G401 (cell line): ENCODE results near the gene ZFAND5. TPM values are rescaled to one million over a fixed set of nuclear protein-coding genes. Genes with fewer than 3 reads are reported as not detected.

Experiments
- total RNA-seq: library from RNA; depleted of rRNA; stranded (reverse); fragments of >200 nt; shearing (Covaris generic); gene quantifications from 2 replicates; pipeline ENCODE4 v1.2.3, GENCODE V29; 2014; rRNA removed

The ZFAND5 gene
- total RNA-seq, 1 experiment from 2014 or later: 103 TPM

Other genes starting within 250 kb of the ZFAND5 start
- gene GDA, start 215.8 kb downstream of the ZFAND5 start, total RNA-seq: not detected in 2 replicates
- not detected in 2 replicates for gene TMC1, start 156.4 kb upstream of the ZFAND5 start, total RNA-seq